Activated CD8-positive, alpha-beta memory T cell treated with anti-CD3 and anti-CD28 coated beads for 48 hours (primary cell): ENCODE measurements around the gene TFB1M.

Experiments
- DNase-seq, 3 experiments: peaks; one replicate each; pipeline ENCODE4 v3.0.0-alpha.2; 2020; ENCODE audit warnings: low read depth in 2 of 3, low spot score in 2 of 3

Gene TFB1M

DNA sequence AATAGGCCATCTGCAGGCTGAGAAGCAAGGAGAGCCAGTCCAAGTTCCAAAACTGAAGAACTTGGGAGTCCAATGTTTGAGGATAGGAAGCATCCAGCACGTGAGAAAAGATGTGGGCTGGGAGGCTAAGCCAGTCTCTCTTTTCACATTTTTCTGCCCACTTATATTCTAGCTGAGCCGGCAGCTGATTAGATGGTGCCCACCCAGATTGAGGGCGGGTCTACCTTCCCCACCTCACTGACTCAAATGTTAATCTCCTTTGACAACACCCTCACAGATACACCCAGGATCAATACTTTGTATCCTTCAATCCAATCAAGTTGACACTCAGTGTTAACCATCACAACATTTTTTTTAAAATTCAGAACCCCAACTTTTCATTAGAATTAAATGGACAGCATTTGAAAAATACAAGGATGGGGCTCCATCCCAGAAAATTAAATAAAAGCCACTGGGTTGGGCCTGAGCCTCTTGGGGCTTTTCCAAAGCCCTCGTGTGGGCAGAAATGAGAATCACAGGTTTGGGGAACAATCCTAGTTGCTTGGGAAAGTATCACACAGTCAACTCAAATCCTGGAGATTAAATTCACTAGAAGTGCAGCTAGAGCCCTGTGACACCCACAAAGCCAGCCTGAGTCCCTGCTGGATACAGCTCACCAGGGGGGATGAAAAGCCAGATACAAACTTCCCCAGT is 48.3 kb downstream of the TFB1M start:
- DNase-seq, result no peak

GRCh38 chr6:155264693-155265320 is 49.5 kb downstream of the TFB1M start:
- DNase-seq, result no peak

- DNase-seq, result no peak
Measured at GRCh38 chr6:155263373-155264063, 50.8 kb downstream of the TFB1M start, which contains the start of gene CLDN20. TSS of gene CLDN20 (plus strand) at chr6:155264013. CDS start at chr6:155275720, 11,707 bp downstream.

GRCh38 chr6:155262655-155263054 is 51.6 kb downstream of the TFB1M start:
- no peak for DNase-seq

DNA sequence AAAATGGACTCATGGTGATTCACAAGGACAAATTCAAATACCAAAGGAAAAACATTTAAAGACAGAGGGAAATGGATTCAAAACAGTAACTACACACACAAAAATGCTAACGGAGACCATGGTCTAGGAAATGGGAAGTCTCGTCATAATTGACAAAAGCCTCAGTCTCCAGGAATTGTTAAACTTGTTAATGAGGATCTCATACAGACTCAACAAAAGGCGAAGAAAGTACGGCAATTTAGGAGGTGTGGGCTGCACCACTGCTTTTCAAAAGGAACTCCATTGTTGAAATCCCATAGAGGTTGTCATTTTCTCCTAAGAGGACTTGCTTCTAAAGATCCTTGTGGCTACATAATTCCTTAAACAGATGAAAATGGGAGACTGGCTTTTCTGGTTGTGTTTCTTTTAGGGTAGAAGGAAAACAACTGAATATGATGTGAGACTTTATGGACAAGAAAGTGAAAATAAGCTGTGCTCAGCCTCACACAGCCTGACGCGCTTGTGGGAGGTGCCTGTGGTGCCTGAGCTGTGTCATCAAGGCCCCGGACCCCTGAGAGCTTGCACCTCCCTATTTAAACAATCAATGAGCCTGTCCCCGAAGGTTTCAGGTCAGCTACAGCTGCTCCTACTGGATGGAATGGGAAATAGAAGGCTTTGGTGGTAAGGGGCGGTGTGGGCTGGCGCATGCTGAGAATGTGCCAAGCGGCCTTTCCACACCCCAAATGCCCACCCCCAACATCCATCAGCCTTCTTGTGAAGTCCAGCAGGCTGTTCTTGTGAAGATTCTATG is 53.0 kb downstream of the TFB1M start:
- DNase-seq, result no peak

DNA sequence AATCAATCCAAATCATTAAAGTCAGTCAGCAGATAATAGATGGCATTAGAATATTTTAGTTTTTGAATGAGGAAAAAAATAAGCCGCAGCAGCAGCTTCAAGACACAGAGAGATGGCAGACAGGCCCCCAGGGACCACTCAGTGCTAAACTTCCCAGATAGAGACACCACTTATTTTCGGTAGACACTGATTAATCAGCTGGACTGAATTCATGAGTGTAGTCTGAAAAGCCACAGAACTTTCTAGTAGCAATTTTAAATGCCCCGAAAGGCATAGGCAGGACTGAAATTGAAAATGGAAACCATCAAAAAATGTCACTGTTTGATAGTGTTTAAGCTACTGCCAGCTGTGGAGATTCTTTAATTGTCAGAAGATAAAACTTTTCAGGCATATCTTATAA is 53.6 kb downstream of the TFB1M start:
- DNase-seq, result no peak

DNA sequence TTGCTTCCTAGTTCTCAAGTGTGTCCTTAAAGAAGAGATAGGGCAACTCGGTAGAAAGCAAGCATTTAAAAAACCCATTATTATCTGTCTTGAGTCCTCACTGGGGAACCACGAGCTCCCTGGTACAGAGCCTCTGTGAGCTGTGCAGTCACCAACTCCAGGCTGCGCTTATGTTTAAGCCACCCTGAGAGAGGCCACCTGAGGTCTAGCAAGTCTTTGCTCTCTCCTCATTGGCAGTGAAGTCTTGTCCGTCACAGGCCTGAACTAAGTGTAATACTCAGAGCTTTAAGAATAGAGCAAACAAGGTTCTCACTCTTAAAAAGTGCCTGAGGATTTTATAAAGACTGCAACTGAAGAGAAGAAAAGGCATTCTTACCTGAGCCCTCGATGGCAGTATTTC is 54.4 kb downstream of the TFB1M start:
- no peak for DNase-seq

- DNase-seq, result no peak
Measured at GRCh38 chr6:155259204-155259603, 55.1 kb downstream of the TFB1M start.

GRCh38 chr6:155257796-155258195 is 56.5 kb downstream of the TFB1M start:
- no peak for DNase-seq

- no peak for DNase-seq
Measured at GRCh38 chr6:155256122-155256795, 58.0 kb downstream of the TFB1M start.

DNA sequence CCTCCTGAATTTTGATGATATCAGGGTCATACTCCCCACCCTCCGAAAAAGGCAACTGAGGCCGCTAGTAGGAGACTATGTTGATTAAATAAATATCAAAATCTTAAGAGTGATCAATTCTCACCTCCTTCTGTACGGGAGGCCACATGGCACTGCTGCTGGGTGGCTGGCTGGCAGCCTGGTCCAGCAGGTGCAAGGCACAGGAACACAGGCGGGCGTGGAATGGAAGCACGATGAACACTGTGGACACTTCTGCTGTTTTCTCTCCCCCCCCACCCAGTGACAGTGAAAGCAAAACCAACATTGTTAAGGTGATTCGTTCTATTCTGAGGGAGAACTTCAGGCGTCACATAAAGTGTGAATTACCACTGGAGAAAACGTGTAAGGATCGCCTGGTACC is 60.1 kb downstream of the TFB1M start:
- no peak for DNase-seq

- DNase-seq, result no peak
Measured at GRCh38 chr6:155253337-155253736, 60.9 kb downstream of the TFB1M start.

DNA sequence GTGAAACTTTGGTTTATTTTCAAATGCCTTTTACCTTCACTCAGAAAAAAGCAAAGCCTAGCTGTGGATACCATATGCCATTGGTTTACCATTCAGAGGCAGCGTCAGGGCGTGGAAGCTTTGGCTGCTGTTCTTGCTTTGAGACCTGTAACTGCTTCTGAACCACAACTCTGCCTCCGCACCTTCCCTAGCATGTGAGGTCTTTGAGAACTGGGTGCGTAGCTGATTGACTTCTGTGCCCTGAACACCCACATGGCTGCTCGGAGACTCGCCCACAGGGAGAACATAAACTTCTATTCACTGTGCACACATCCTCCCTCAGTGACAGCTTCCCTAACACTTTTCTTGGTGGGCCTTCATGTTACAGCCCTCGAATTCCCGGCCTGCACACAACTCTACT is 61.7 kb downstream of the TFB1M start:
- DNase-seq, result no peak

DNA sequence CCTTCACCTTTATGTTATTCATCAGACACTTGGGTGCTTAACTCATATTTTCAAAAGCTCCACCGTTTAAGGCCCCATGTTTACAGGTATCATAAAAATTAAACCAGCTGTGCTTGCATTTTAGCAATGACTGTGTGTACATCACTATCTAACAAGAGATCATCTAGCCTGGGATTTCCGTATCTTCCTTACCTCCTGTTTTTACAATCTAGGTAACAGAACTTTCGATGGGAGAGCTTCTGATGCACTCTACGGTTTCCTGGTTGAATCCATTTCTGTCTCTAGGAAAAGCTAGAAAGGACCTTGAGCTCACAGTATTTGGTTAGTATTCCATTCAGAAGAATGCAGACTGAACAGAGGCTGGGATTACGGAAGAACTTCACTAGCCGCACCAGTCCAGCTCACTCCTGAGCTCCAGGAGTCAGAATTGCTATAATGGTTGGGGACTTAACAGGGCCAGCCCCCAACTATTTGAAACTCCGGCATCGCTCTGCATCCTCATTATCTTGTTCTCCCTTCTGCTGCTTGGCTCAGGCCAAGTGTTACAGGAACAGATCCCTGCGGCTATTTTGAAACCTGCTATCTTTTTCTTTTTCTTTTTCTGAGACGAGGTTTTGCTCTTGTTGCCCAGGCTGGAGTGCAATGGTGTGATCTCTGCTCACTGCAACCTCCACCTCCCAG is 63.4 kb downstream of the TFB1M start:
- DNase-seq, result no peak

DNA sequence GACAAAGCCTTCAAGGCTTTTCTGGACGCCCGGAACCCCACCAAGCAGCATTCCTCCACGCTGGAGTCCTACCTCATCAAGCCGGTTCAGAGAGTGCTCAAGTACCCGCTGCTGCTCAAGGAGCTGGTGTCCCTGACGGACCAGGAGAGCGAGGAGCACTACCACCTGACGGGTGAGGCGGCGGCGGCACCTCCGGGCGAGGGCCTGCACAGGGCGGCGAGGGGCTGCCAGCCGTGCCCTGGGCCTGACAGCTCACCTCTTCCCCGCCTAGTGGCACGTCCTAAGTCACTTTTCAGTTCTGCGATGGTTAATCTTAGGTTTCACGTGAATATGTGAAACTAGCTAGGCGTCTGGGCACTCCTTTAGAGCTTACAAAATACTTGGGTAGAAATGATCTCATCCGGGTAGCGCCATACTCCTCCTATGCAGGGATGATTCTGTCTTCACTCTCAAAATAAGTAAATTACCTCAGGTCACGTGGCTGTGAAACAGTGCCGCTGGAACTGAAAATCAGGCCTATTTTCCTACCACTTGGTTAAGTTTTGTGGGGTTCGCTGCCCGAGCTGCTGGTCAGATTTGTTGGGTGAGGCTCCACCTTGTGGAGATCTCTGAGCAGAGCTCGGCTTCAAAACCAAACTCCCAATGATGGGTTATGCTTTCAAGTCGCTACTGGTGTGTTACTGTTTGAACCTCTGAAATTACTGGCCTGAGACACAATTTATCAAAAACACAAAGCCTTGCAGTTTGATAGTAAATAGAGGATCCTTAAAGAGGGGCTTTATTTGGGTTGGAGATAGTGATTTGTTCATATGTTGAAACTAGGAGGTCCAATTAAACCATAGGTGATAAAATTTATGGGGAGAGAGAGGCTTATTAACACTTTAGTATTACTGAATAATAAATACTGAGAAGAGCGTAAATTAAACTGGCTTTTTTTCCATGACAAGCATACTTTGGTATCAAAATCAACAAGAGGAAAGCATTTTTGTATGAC is 66.0 kb downstream of the TFB1M start:
- DNase-seq, result peak in 1 of 3 experiments; percentile 12

DNA sequence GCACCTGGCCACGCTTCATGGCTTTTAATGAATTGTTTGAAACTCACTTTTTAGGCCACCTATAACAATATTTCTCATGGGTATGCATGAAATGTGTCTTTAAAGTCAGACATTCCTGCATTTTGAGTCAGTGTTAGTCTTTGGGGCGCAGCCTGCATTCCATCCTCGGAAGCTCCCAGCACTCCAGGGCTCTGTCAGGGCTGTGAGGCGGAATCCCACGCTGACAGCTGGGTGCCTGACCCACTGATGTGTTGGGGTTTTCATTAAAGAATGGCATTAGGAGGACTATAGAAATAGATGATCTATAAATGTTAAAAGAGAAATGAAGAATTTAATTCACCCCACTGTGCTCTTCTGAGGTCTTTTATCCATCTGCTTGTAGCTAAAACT is 66.7 kb downstream of the TFB1M start:
- DNase-seq, result no peak

GRCh38 chr6:155246825-155247224 is 67.5 kb downstream of the TFB1M start:
- DNase-seq, result no peak

DNA sequence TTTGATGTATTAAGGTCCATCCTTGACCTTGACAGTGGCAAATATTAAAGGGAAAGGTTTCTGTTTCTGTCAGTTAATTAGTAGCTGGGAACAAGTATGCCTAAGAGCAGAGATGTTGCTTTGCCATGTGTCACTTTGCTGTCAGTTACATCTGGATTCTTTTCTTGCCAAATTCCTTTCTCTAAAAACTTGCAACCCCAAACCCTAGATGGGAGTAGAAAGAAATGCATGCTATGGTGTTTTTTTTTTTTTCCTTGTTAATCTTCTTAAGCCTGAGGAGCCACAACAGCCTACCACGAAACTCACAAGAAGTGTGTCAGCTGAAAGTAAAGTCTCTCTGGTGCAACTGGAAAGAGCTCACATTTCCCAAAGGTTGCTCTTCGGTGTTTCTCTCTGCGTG is 68.5 kb downstream of the TFB1M start:
- DNase-seq, result no peak

DNA sequence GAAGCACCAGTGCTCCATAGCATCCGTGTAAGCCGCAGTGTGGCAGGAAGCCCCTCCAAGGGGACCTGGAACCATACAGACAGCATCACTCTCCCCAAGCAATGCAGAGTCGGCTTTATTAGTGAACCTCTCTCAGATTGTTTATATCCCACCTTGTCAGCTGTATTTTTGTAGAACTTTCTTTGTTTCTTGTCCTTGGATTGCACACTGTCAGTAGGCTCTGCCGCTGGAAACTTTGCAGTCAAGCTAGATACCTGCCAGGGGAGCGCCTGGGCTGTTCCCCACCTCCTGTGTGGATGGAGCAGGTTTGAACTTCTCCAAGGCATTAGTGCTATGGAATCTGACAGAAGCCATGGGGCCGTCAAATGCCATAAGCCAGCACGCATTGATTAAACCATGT is 69.1 kb downstream of the TFB1M start:
- no peak for DNase-seq
